GM12865 (cell line): Measurements from ENCODE around the gene GSTT2B.

Experiments used
- DNase-seq: peaks from one replicate; pipeline ENCODE4 v3.0.0; 2010; ENCODE audit warnings: low read depth
- H3K4me3 ChIP-seq: 2 replicates; pipeline ENCODE4 v1.5.1; 2011; ENCODE audit warnings: mild to moderate bottlenecking, low read depth, low read length, control low read depth
- TF ChIP-seq, protein P1 (sequence below): IDR thresholded peaks from 2 replicates; pipeline ENCODE4 v1.5.1; 2011; ENCODE audit warnings: low read length, control low read depth, low read depth, inconsistent platforms; ENCODE audit not compliant: insufficient read depth; ENCODE audit errors: missing control alignments

GSTT2B gene

DNA sequence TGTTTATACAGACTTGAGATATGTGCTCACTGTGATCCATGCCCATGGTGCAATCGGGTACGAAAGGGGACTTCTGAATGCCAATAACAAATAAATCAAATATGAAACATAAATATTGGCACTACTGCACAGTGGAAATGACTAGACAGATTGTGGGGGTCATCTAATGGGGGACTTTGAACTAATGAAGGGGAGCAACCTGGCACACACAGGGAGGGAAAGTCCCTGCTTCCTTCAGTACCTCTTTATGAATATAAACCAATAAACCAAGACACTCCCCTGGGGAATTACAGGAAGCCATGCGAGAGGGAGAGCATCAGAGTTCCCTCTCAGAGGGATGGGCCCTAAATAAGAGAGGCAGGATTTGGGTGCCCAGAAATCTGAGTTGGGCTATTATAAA lies 45.7 kb downstream of the GSTT2B start:
- no peak overlapping the region for H3K4me3 ChIP-seq
- no peak for DNase-seq
- TF ChIP-seq, protein P1, sequence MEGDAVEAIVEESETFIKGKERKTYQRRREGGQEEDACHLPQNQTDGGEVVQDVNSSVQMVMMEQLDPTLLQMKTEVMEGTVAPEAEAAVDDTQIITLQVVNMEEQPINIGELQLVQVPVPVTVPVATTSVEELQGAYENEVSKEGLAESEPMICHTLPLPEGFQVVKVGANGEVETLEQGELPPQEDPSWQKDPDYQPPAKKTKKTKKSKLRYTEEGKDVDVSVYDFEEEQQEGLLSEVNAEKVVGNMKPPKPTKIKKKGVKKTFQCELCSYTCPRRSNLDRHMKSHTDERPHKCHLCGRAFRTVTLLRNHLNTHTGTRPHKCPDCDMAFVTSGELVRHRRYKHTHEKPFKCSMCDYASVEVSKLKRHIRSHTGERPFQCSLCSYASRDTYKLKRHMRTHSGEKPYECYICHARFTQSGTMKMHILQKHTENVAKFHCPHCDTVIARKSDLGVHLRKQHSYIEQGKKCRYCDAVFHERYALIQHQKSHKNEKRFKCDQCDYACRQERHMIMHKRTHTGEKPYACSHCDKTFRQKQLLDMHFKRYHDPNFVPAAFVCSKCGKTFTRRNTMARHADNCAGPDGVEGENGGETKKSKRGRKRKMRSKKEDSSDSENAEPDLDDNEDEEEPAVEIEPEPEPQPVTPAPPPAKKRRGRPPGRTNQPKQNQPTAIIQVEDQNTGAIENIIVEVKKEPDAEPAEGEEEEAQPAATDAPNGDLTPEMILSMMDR, result no peak

DNA sequence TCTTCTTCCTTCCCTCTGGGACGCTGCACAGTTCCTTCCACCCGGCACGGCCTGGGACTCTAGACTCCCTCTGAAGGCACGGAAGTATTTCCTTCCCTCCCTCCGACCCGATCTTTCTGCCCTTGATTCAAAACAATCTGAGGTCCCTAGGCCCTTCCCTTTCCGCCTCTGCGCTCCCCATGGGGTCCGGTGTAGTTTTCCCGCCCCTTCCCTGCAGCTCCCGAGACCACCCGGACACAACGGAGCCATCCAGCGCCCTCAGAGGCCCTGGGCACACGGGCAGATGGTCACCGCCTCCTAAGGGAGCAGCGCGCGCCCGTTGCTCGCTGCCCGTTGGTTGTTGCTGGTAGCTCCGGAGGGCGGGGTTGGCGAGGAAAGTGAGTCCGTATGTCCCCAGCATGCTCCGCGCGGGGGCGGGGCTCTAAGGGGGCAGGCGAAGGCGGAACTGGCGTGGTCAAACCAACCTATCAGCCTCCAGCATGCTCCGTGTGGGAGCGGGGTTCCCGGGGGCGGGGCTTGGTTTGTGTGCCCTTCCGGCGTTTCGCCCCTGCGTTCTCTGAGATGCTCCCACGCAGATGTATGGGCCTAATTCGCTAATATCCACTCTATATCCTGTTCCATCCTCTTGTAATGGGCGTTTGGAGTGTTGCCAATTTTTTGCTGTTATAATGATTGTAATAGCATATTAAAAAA lies 47.2 kb downstream of the GSTT2B start:
- peak; percentile 100 for DNase-seq
- peak overlapping the region; percentile 88 for H3K4me3 ChIP-seq
- TF ChIP-seq, protein P1, result no peak

DNA sequence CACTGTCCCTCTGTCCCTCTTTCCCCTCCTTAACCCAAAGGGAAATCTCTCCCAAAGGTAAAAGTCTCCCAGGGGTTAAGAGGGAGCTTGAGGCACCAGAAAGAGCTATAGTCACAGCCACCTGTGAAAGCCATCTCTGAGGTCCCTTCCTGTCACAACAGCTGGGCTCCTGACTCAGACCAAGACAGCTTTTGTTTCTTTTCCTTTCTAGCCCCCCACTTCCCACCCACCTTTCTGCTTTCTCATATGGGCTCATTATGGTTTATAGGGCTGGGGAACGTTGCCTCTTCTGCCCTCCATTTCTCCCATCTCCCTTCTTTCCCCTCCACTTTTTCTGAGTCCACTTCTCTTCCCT lies 47.7 kb downstream of the GSTT2B start:
- peak overlapping the region; percentile 88 for H3K4me3 ChIP-seq
- DNase-seq, result peak; percentile 78
- TF ChIP-seq, protein P1, result no peak

DNA sequence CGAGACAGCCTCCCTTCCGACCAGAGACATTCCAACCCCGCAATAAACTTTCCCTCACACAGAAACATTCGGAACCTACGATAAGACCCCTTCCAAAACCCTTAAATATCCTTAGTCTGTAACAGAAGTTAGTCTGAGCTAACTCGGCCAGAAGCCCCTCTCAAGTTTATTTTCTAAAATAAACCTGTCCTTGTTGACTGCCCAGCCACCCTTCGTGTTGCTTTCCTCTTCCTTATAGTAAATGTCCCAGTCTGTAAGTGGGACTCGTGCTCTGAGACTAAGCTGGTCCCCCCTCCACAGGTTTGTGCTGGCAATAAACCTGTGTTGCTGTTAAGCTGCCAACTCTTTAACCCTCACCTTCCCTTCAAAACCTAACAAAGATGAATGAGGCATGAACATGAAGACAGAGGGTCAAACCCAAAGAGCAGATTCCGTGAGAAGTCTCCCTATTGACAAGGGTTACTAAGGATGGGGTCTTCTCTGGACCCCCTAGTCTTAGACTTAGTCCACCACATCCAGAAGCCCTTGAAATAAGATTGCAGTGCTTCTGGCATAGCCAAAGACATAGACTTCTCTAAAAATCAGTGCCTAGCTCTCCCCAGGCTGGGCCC lies 48.6 kb downstream of the GSTT2B start:
- DNase-seq, result no peak
- TF ChIP-seq, protein P1, result no peak
- H3K4me3 ChIP-seq, result no peak overlapping the region

DNA sequence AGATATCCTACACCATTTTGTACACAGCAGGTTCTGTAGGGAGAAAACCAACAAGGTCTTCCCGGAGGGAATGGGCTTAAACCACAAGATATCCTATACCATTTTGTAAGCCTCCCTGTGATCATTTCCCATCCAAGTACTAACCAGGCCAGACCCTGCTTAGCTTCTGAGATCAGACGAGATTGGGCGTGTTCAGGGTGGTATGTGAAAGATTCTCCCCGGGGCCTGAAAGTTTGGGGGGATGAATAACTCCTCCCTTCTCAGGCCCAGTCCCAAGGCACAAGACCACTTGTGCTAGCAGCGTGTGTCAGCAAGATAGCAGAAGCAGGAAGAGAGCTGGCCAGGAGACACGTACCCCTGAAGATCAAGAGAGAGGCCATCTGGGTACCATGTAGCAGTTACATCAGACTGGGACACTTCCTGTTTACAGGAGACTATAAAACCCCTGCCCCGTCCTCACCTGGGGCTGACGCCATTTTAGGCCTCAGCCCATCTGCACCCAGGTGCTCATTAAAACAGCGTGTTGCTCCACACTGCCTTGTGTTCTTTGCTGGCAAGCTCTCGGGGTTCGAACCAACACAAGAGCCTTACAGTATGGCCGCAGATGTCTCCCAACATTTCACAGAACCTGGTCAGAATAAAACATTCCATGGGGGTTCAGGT lies 49.5 kb downstream of the GSTT2B start:
- H3K4me3 ChIP-seq, result no peak overlapping the region
- TF ChIP-seq, protein P1, result no peak
- no peak for DNase-seq

DNA sequence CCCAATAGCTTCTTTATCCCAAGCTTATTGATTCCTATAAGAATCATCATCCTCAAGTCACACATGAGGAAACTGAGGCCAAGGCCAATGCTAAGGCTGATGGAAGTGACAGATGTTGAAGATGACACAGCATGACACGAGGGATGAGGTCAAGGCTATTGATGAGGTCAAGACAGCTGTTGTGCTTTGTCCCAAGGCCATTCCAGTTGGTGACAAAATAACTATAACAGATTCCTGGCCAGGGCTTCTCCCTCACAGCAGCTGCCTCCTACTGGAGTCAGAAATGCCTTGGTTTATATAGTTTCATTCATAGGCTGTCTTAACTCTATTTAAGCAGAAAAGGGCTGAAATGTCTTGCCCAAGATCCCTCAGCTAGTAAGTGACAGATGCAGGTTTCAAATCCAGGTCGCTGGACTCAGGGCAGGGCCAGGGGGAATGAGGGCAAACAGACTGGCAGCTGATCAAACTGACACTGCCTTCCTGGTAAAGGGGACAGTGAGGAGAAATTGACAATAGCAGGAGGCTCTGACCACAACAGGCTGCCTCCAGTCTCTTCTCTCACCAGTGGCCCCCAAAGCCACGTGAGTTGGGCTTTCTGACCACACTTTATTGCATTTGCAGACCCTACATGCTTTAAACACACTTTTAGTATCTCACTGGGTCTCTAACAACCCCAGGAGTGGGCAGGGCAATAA lies 50.4 kb downstream of the GSTT2B start:
- TF ChIP-seq, protein P1, result no peak
- H3K4me3 ChIP-seq, result no peak overlapping the region
- DNase-seq, result no peak
